WI38 (cell line): Measurements from ENCODE around the gene PADI4.

ENCODE experiments used
- H3K4me3 ChIP-seq: 2 replicates; pipeline ENCODE4 v1.5.1; 2011; ENCODE audit warnings: low read depth, mild to moderate bottlenecking, control low read depth, low read length
- CTCF ChIP-seq: IDR thresholded peaks from 2 replicates; pipeline ENCODE4 v1.5.1; 2012; ENCODE audit warnings: low read depth, mild to moderate bottlenecking, control low read depth, low read length

The PADI4 gene

DNA sequence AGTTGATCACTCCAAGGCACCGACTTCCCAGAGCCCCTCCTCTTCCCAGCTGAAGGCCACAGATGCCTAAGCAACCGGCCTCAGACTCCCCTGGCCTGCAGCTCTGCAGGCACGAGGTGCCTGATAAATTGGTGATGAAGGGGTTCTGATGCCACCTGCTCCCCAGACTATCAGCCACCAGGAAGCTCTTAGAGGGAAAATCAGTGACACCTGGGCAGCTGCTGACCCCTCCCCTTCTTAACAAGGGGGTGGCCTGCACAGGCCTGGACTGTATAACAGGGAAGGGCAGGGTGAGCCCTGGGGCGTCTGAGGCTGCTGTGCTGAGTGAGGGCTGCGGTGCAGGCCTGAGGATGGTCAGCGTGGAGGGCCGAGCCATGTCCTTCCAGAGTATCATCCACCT lies 63.9 kb downstream of the PADI4 start, which contains the start of gene PADI6:
TSS of gene PADI6 (plus strand) at position 301 of the 400 bp plus-strand sequence. CDS start at position 351, 50 bp downstream.
- H3K4me3 ChIP-seq: no peak within 1 kb of the TSS
- TF ChIP-seq CTCF: no peak

- no peak overlapping the region for H3K4me3 ChIP-seq
- TF ChIP-seq CTCF: no peak
Measured at GRCh38 chr1:17372955-17373354, 65.0 kb downstream of the PADI4 start.

- no peak for TF ChIP-seq CTCF
- no peak overlapping the region for H3K4me3 ChIP-seq
Measured at GRCh38 chr1:17375651-17376050, 67.7 kb downstream of the PADI4 start.

GRCh38 chr1:17377325-17377953 lies 69.4 kb downstream of the PADI4 start:
- TF ChIP-seq CTCF: no peak
- H3K4me3 ChIP-seq: no peak overlapping the region

GRCh38 chr1:17381161-17381560 lies 73.2 kb downstream of the PADI4 start:
- no peak for TF ChIP-seq CTCF
- no peak overlapping the region for H3K4me3 ChIP-seq

DNA sequence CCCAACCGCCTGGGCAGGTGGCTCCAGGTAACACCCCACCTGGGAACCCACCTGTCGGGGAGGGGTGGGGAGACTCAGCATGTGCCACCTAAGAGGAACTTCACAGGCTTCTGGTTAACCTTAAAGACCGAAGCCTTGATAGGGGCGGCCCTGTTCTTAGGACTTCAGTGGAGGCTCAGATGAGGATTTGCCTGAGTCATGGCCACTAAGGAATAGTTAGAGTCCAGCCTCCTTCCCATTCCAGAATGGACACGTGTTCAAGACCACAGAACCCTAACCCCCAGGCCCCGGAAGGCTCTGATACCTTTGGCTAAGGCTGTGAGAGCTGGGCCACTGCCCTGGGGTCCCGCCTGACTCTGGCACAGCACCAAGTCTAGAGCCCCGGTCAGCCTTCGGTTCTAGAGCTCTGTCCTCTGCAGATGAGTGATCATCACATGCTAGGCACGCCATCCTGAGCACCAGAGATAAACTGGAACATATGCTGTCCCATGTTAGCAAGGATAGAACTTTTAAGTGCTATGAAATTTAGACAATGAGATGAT lies 84.3 kb downstream of the PADI4 start:
- no peak for TF ChIP-seq CTCF
- no peak overlapping the region for H3K4me3 ChIP-seq

DNA sequence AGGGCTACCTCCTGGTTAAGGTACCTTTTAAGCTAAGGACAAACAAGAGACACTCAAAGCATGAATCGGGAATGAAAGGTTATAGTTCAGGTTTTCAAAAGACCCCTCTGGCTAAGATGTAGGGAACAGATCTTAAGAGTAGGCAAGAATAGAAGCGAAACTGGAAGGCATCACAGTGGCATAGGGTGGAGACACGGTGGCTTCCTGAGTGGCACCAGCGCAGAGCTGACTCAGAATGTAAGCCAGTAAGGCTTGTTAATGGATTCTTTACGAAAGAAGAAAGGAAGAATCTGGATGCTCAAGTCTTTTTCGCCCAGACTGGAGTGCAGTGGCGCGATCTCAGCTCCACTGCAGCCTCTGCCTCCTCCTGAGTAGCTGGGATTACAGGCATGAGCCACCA lies 85.2 kb downstream of the PADI4 start:
- no peak for TF ChIP-seq CTCF

More for the DNA sequence above, 85.2 kb downstream of the PADI4 start:
- no peak overlapping the region for H3K4me3 ChIP-seq
